NB4 (cell line): ENCODE measurements around the gene NSFL1C.

Source experiments
- DNase-seq: peaks from one replicate; pipeline ENCODE4 v3.0.0; 2010; ENCODE audit warnings: low read depth
- H3K4me3 ChIP-seq: one replicate; pipeline ENCODE4 v1.5.1; 2011; ENCODE audit warnings: mild to moderate bottlenecking, low read depth, low read length, moderate library complexity
- MYC ChIP-seq: IDR thresholded peaks from 2 replicates; pipeline ENCODE4 v1.6.1; 2011; ENCODE audit warnings: low read depth, low read length
- POLR2A ChIP-seq: IDR thresholded peaks from 2 replicates; pipeline ENCODE4 v1.6.1; 2011; ENCODE audit warnings: mild to moderate bottlenecking; ENCODE audit not compliant: insufficient read length; ENCODE audit errors: extremely low read depth
- TF ChIP-seq, protein P1 (sequence below): IDR thresholded peaks from one replicate; pipeline ENCODE4 v1.5.1; 2012; ENCODE audit warnings: low read depth, low read length
- TF ChIP-seq, protein P2 (sequence below): IDR thresholded peaks from 2 replicates; pipeline ENCODE4 v1.6.1; 2011; ENCODE audit warnings: low read depth, low read length

NSFL1C gene

DNA sequence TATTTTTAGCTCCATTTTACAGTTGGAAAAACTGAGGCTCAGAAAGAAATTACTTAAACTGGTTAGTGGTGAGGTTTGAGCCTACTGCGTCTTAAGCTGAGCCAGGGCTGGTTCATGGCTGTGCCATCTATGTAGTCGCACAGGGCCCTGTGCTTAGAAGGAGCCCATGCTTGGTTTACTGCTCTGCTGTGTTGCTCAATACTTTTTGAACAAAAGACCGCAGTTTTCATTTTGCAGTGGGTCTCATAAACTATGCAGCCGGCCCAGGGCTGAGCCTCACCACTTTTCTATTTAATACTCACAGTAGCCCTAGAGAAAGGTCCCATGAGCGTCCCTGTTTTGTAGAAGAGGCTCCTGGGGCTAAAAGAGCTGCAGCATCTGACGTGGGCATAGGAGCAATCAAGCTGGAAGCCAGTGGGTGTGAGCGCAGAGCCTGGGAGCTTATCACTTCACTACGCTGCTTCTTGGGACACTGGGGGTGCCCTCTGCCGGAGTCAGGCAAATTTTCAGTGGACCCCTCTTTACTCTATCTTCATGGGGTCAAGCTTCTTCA is 24.1 kb upstream of the NSFL1C start:
- peak overlapping the region; percentile 63 for H3K4me3 ChIP-seq
- DNase-seq, result peak; percentile 86
- TF ChIP-seq MYC, result peak; percentile 30
- TF ChIP-seq, protein P1, sequence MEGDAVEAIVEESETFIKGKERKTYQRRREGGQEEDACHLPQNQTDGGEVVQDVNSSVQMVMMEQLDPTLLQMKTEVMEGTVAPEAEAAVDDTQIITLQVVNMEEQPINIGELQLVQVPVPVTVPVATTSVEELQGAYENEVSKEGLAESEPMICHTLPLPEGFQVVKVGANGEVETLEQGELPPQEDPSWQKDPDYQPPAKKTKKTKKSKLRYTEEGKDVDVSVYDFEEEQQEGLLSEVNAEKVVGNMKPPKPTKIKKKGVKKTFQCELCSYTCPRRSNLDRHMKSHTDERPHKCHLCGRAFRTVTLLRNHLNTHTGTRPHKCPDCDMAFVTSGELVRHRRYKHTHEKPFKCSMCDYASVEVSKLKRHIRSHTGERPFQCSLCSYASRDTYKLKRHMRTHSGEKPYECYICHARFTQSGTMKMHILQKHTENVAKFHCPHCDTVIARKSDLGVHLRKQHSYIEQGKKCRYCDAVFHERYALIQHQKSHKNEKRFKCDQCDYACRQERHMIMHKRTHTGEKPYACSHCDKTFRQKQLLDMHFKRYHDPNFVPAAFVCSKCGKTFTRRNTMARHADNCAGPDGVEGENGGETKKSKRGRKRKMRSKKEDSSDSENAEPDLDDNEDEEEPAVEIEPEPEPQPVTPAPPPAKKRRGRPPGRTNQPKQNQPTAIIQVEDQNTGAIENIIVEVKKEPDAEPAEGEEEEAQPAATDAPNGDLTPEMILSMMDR, result peak; percentile 15
- no peak for TF ChIP-seq POLR2A
- TF ChIP-seq, protein P2, sequence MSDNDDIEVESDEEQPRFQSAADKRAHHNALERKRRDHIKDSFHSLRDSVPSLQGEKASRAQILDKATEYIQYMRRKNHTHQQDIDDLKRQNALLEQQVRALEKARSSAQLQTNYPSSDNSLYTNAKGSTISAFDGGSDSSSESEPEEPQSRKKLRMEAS, result peak; percentile 41; the same call in 1 of the 2 replicates

DNA sequence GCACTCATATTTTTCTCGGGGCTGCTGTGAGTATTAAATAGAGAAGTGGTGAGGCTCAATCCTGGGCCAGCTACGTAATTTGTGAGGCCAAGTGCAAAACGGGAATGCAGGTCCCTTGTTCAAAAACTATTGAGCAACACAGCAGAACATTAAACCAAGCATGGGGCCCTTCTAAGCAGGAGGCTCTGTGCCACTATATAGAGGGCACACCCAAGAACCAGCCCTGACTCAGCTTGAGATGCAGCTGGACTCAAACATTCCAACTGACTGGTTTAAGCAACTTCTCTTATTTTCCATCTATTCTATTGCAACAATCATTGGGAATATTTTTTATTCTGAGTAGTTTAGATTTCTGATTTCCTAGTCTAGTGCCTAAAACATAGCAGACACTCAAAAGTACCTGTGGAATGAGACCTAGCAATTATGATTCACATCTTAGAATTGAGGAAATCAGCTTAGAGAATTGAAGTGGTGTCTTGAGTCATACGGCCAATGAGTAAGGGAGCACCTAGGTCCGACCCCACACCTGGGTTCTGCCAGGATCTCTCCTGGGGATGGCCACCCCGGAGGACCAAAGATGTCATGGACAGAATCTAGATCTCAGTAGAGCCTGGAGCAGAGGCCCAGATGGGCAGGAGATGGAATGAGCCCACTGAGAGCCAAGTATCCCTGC is 23.3 kb upstream of the NSFL1C start:
- TF ChIP-seq POLR2A, result no peak
- 0 out of 2 replicates have a peak, but pooled peaks have one; percentile 29 for TF ChIP-seq MYC
- TF ChIP-seq, protein P2, result no peak; the same call in 1 of the 2 replicates
- TF ChIP-seq, protein P1, result no peak
- peak overlapping the region; percentile 63 for H3K4me3 ChIP-seq
- peak; percentile 92 for DNase-seq

DNA sequence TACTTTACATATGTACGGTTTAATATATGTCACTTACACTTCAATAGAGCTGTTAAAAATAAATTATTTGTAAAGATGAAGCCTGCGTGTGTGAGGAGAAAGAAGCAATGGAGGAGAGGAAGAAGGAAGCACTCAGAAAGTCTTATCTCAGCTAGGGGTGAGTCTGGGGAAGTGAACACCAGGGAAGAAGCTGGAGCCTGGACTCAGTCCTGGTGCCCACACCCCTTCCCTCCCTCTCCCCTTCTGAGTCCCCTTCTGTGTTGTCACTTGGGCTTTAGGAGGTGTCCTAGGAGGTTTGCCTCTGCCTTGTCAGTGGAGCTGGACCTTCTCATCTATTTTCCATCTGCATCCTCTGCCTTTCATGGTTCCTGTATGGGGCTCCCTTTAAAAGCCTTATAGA is 22.7 kb upstream of the NSFL1C start:
- H3K4me3 ChIP-seq, result peak overlapping the region; percentile 63
- no peak for DNase-seq
- TF ChIP-seq MYC (no peak), POLR2A (no peak)
- TF ChIP-seq, protein P2, result no peak
- TF ChIP-seq, protein P1, result no peak

DNA sequence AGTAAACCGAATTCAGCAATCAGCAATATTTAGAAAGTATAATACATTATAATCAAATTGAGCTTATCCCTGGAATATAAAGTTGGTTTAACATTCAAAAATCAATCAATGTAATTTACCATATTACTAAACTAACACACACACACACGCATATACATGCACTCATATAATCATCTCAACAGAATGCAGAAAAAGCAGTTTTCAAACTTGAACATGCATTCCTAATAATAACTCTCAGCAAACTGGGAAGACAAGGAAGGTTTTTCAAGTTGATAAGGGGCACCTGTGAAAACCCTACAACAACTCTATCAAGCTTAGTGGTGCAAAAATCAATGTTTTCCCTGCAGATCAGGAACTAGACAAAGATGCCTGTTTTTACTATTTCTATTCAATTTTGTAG is 19.9 kb upstream of the NSFL1C start:
- TF ChIP-seq, protein P1, result no peak
- no peak for TF ChIP-seq POLR2A
- no peak for TF ChIP-seq MYC
- TF ChIP-seq, protein P2, result no peak
- no peak overlapping the region for H3K4me3 ChIP-seq
- DNase-seq, result no peak

DNA sequence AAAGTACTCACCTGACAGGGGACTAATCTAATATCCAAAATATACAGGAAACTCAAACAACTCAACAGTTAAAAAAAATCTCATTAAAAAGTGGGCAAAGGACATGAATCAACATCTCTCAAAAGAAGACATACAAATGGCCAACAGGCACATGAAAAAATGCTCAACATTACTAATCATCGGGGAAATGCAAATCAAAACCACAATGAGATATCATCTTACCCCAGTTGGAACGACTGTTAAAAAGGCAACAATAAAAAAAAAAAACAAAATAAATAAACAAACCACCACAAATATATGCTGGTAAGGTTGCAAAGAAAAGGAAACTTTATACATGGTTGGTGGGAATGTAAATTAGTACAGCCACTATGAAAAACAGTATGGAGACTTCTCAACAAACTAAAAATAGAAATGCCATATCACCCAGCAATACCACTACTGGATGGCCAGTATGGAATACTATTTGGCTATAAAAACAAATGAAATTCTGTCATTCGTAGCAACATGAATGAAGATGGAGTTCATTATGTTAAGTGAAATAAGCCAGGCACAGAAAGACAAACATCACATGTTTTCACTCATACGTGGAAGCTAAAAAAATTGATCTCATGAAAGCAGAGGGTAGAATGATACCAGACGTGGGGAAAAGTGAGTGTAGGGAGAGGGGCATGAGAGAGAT is 17.9 kb upstream of the NSFL1C start:
- H3K4me3 ChIP-seq, result no peak overlapping the region
- TF ChIP-seq, protein P2, result no peak
- TF ChIP-seq, protein P1, result no peak
- TF ChIP-seq POLR2A (no peak), MYC (no peak)
- DNase-seq, result no peak
